ENCODE results near the gene GASK1A.
"Not testable (repeated sequence)": the region's sequence is repeated elsewhere in the genome, so short reads cannot be mapped to it uniquely, and the experiment has no call there.

Gene GASK1A

GRCh38 chr3:42979044-42979972 lies at the start of gene GASK1A:
Gene GASK1A (plus strand): TSS chr3:42979311. CDS start chr3:42979643, 332 bp downstream.
- no peak for DNase-seq (ENCODE audit: low read depth, low spot score)

- no peak for DNase-seq (ENCODE audit: low read depth, low spot score)
Observed at GRCh38 chr3:42934111-42934510, 45.0 kb upstream of the GASK1A start.

- DNase-seq (ENCODE audit: low read depth, low spot score): no peak
Observed at GRCh38 chr3:42934910-42935309, 44.2 kb upstream of the GASK1A start.

- DNase-seq (ENCODE audit: low read depth, low spot score): no peak
Observed at GRCh38 chr3:42935472-42935871, 43.6 kb upstream of the GASK1A start.

GRCh38 chr3:42936157-42936981 lies 42.7 kb upstream of the GASK1A start:
- peak; percentile 10 for DNase-seq (ENCODE audit: low read depth, low spot score)

GRCh38 chr3:42937334-42937733 lies 41.8 kb upstream of the GASK1A start:
- no peak for DNase-seq (ENCODE audit: low read depth, low spot score)

- DNase-seq (ENCODE audit: low read depth, low spot score): no peak
Observed at GRCh38 chr3:42942693-42943092, 36.4 kb upstream of the GASK1A start.

- DNase-seq (ENCODE audit: low read depth, low spot score): no peak
Observed at GRCh38 chr3:42946050-42946449, 33.1 kb upstream of the GASK1A start.

- no peak for DNase-seq (ENCODE audit: low read depth, low spot score)
Observed at GRCh38 chr3:42957573-42957972, 21.5 kb upstream of the GASK1A start.

GRCh38 chr3:42960282-42960681 lies 18.8 kb upstream of the GASK1A start:
- no peak for DNase-seq (ENCODE audit: low read depth, low spot score)

GRCh38 chr3:42960786-42961185 lies 18.3 kb upstream of the GASK1A start:
- DNase-seq (ENCODE audit: low read depth, low spot score): no peak

GRCh38 chr3:42961633-42962032 lies 17.5 kb upstream of the GASK1A start:
- no peak for DNase-seq (ENCODE audit: low read depth, low spot score)

GRCh38 chr3:42963269-42963668 lies 15.8 kb upstream of the GASK1A start:
- DNase-seq (ENCODE audit: low read depth, low spot score): no peak

- DNase-seq (ENCODE audit: low read depth, low spot score): no peak
Observed at GRCh38 chr3:42964266-42964665, 14.8 kb upstream of the GASK1A start.

GRCh38 chr3:42970557-42970956 lies 8.6 kb upstream of the GASK1A start:
- DNase-seq (ENCODE audit: low read depth, low spot score): no peak

GRCh38 chr3:42970976-42971772 lies 7.9 kb upstream of the GASK1A start:
- DNase-seq (ENCODE audit: low read depth, low spot score): no peak

- DNase-seq (ENCODE audit: low read depth, low spot score): not testable (repeated sequence)
Observed at GRCh38 chr3:42974906-42975305, 4.2 kb upstream of the GASK1A start.

- DNase-seq (ENCODE audit: low read depth, low spot score): no peak
Observed at GRCh38 chr3:42975456-42975855, 3.7 kb upstream of the GASK1A start.

GRCh38 chr3:42975955-42976354 lies 3.2 kb upstream of the GASK1A start:
- DNase-seq (ENCODE audit: low read depth, low spot score): no peak

- no peak for DNase-seq (ENCODE audit: low read depth, low spot score)
Observed at GRCh38 chr3:42980209-42980608, 1.1 kb downstream of the GASK1A start.

GRCh38 chr3:42980909-42981308 lies 1.8 kb downstream of the GASK1A start:
- DNase-seq (ENCODE audit: low read depth, low spot score): no peak

Measured in brain pericyte (primary cell).